Liver (tissue), 3 donors: ENCODE data around the gene RAD51B.

Experiments
- CTCF ChIP-seq: fragments of 150-350 bp; IDR thresholded peaks from 2 replicates; pipeline ENCODE4 v1.5.1; 2017; ENCODE audit warnings: improper control_type of control experiment, low read depth, low read length; ENCODE audit not compliant: missing input control
- FOXA1 ChIP-seq: IDR thresholded peaks from 2 replicates; pipeline ENCODE4 v1.6.1; 2016; ENCODE audit warnings: antibody characterized with exemption
- SP1 ChIP-seq: IDR thresholded peaks from 2 replicates; pipeline ENCODE4 v1.6.1; 2018; ENCODE audit warnings: antibody characterized with exemption, mild to moderate bottlenecking
- YY1 ChIP-seq: IDR thresholded peaks from 2 replicates; pipeline ENCODE4 v1.6.1; 2016; ENCODE audit warnings: antibody characterized with exemption, mild to moderate bottlenecking
- donor health status: healthy.
- donor health status: healthy.

GRCh38 chr14:68219407-68219806 is 399.8 kb downstream of the RAD51B start:
- no peak for TF ChIP-seq FOXA1
- no peak for TF ChIP-seq YY1
- TF ChIP-seq CTCF: no peak
- TF ChIP-seq SP1: no peak
